GM18951 (cell line): ENCODE measurements around the gene PTS.

Experiments
- POLR2A ChIP-seq: IDR thresholded peaks from 4 replicates; pipeline ENCODE4 v1.6.1; 2011; ENCODE audit warnings: mild to moderate bottlenecking; ENCODE audit not compliant: insufficient read length, insufficient read depth; ENCODE audit errors: extremely low read depth
- in situ Hi-C: fragments of 300-500 bp; cut with MboI; formaldehyde crosslinking; loops from one replicate; pipeline ENCODE4 v1.12.0; 2022; ENCODE audit warnings: low sequenced_read_pairs, mixed read lengths, inconsistent platforms; ENCODE audit not compliant: unreplicated experiment

The PTS gene

GRCh38 chr11:112210890-112211289, 15.3 kb upstream of the PTS start:
- in situ Hi-C loops, result no loop called here
- TF ChIP-seq POLR2A, result no peak

GRCh38 chr11:112211536-112211935, 14.7 kb upstream of the PTS start:
- in situ Hi-C loops, result no loop called here

GRCh38 chr11:112212290-112212689, 13.9 kb upstream of the PTS start:
- no peak for TF ChIP-seq POLR2A
- in situ Hi-C loops, result no loop called here

More at GRCh38 chr11:112211536-112211935, 14.7 kb upstream of the PTS start:
- no peak for TF ChIP-seq POLR2A

GRCh38 chr11:112212710-112213109, 13.5 kb upstream of the PTS start:
- TF ChIP-seq POLR2A, result no peak
- in situ Hi-C loops, result no loop called here

GRCh38 chr11:112213753-112214152, 12.5 kb upstream of the PTS start:
- in situ Hi-C loops, result no loop called here
- no peak for TF ChIP-seq POLR2A

GRCh38 chr11:112215621-112216020, 10.6 kb upstream of the PTS start:
- in situ Hi-C loops, result no loop called here
- TF ChIP-seq POLR2A, result no peak

- TF ChIP-seq POLR2A, result no peak
- in situ Hi-C loops, result no loop called here
Observed at GRCh38 chr11:112216561-112217105, 9.6 kb upstream of the PTS start.

GRCh38 chr11:112219476-112220232, 6.6 kb upstream of the PTS start:
- TF ChIP-seq POLR2A, result no peak
- in situ Hi-C loops, result loop anchor here (5.0 kb wide), 1 partner anchor 68 kb away; no protein-coding TSS in a partner anchor

GRCh38 chr11:112221274-112221835, 4.9 kb upstream of the PTS start:
- in situ Hi-C loops, result loop anchor here (5.0 kb wide), 1 partner anchor 66 kb away; no protein-coding TSS in a partner anchor
- no peak for TF ChIP-seq POLR2A

- TF ChIP-seq POLR2A, result no peak
- in situ Hi-C loops, result loop anchor here (5.0 kb wide), 1 partner anchor 65 kb away; no protein-coding TSS in a partner anchor
Observed at GRCh38 chr11:112222303-112222702, 3.9 kb upstream of the PTS start.

- TF ChIP-seq POLR2A, result no peak
- in situ Hi-C loops, result loop anchor here (5.0 kb wide), 1 partner anchor 64 kb away; no protein-coding TSS in a partner anchor
Observed at GRCh38 chr11:112223121-112223520, 3.1 kb upstream of the PTS start.

- in situ Hi-C loops, result loop anchor here (5.0 kb wide), 1 partner anchor 63 kb away; no protein-coding TSS in a partner anchor
- no peak for TF ChIP-seq POLR2A
Observed at GRCh38 chr11:112223754-112224532, 2.3 kb upstream of the PTS start.

- in situ Hi-C loops, result no loop called here
- TF ChIP-seq POLR2A, result no peak
Observed at GRCh38 chr11:112225753-112226061, 521 bp upstream of the PTS start.
